NB4 (cell line): ENCODE data around the gene ATG2B.

Source experiments
- DNase-seq: peaks from one replicate; pipeline ENCODE4 v3.0.0; 2010; ENCODE audit warnings: low read depth
- H3K4me3 ChIP-seq: one replicate; pipeline ENCODE4 v1.5.1; 2011; ENCODE audit warnings: mild to moderate bottlenecking, low read depth, low read length, moderate library complexity
- MAX ChIP-seq: IDR thresholded peaks from 2 replicates; pipeline ENCODE4 v1.6.1; 2011; ENCODE audit warnings: low read depth, low read length
- MYC ChIP-seq: IDR thresholded peaks from 2 replicates; pipeline ENCODE4 v1.6.1; 2011; ENCODE audit warnings: low read depth, low read length
- POLR2A ChIP-seq: IDR thresholded peaks from 2 replicates; pipeline ENCODE4 v1.6.1; 2011; ENCODE audit warnings: mild to moderate bottlenecking; ENCODE audit not compliant: insufficient read length; ENCODE audit errors: extremely low read depth
- TF ChIP-seq, protein P1 (sequence below): IDR thresholded peaks from one replicate; pipeline ENCODE4 v1.5.1; 2012; ENCODE audit warnings: low read depth, low read length

ATG2B gene

GRCh38 chr14:96403409-96403808 lies 40.3 kb upstream of the ATG2B start:
- no peak for DNase-seq
- H3K4me3 ChIP-seq: no peak overlapping the region
- no peak for TF ChIP-seq MYC
- no peak for TF ChIP-seq POLR2A
- TF ChIP-seq MAX: no peak
- TF ChIP-seq, protein P1, sequence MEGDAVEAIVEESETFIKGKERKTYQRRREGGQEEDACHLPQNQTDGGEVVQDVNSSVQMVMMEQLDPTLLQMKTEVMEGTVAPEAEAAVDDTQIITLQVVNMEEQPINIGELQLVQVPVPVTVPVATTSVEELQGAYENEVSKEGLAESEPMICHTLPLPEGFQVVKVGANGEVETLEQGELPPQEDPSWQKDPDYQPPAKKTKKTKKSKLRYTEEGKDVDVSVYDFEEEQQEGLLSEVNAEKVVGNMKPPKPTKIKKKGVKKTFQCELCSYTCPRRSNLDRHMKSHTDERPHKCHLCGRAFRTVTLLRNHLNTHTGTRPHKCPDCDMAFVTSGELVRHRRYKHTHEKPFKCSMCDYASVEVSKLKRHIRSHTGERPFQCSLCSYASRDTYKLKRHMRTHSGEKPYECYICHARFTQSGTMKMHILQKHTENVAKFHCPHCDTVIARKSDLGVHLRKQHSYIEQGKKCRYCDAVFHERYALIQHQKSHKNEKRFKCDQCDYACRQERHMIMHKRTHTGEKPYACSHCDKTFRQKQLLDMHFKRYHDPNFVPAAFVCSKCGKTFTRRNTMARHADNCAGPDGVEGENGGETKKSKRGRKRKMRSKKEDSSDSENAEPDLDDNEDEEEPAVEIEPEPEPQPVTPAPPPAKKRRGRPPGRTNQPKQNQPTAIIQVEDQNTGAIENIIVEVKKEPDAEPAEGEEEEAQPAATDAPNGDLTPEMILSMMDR: no peak

- no peak overlapping the region for H3K4me3 ChIP-seq
- no peak for DNase-seq
- no peak for TF ChIP-seq POLR2A
Measured at GRCh38 chr14:96400495-96400894, 37.4 kb upstream of the ATG2B start.

- TF ChIP-seq POLR2A (no peak), MYC (no peak), MAX (no peak)
- TF ChIP-seq, protein P1: no peak
- H3K4me3 ChIP-seq: no peak overlapping the region
- no peak for DNase-seq
Measured at GRCh38 chr14:96399405-96399804, 36.3 kb upstream of the ATG2B start.

- no peak overlapping the region for H3K4me3 ChIP-seq
- no peak for DNase-seq
- TF ChIP-seq, protein P1: no peak
- no peak for TF ChIP-seq MAX
- TF ChIP-seq MYC: no peak
- TF ChIP-seq POLR2A: no peak
Measured at GRCh38 chr14:96398921-96399320, 35.8 kb upstream of the ATG2B start.

DNA sequence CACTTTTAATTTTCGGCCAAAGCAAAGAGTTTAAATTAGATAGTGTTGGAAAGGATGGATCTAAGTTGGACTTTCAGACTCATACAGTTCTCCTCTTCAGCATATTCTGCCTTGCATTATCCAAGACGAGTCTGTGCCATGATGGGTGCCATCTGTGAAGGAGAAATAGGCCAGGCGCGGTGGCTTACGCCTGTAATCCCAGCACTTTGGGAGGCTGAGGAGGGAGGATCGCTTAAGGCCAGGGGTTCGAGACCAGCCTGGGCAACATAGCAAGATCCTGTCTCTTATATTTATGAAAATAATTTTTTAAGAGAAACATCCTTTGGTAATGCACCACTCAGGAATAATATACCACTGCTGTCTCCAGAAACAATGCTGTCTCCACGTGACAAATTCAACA lies 35.3 kb upstream of the ATG2B start:
- no peak for DNase-seq
- no peak overlapping the region for H3K4me3 ChIP-seq
- TF ChIP-seq MAX (no peak), MYC (no peak), POLR2A (no peak)
- TF ChIP-seq, protein P1: no peak

DNA sequence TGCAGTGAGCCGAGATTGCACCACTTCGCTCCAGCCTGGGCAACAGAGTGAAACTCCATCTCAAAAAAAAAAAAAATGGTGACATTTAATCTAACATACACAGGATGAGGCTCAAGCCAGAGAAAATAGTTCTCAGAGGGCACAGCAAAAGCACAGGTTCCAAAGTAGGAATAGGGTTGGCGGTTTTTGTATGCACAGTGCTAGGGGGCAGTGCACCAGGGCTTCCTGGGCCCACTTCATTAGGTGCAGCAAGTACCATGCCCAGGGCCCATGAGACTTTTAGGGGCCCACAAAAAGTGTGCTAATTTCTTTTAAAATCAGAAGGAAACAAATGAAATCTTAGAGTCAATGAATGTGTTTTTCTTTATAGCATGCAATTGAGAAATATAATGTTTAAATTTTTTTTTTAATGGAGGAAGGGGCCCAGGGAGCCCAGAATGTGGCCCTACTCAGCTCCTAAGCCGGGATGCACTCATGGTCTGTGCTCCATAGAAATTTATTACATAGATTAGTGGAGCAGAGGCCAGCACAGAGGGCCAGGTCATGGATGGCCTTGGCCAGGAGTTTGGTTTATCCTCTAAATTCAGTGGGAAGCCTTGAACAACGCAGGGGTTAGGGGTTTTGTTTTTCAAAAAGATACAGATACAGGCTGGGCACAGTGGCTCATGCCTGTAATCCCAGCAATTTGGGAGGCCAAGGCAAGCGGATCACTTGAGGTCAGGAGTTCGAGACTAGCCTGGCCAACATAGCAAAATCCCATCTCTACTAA lies 31.1 kb upstream of the ATG2B start:
- no peak for DNase-seq
- H3K4me3 ChIP-seq: no peak overlapping the region
- TF ChIP-seq MYC: no peak
- TF ChIP-seq, protein P1: no peak
- no peak for TF ChIP-seq MAX
- no peak for TF ChIP-seq POLR2A
